ENCODE measurements around the gene ATG13. TPM values are rescaled to one million over a fixed set of nuclear protein-coding genes. Genes with fewer than 3 reads are reported as not detected.

The ATG13 gene
- total and polyA plus RNA-seq, 2 of the 8 experiments (the other 6 are each of a cell fraction or from before 2014, with no cell fraction given) = 65.0 to 77.4 TPM

DNA sequence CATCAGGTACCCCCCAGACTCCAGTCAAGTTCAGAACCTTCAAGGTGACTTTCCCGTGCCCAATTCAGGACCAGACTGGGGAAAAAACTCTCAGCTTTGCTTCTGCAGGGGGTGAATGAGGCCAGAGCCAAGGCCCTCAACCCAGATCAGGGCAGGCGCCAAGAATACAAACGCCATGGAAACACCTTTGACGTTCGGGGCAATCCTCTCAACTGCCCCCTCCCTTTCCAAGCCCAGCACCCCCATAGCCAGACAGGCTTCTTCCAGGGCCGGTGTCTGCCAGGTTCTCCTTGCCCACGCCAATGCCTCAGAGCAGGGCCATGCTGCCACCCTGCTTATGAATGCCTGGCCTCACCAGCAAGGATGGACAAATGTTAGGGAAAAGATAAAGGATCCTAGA lies 77.3 kb downstream of the ATG13 start (continued):
- TF ChIP-seq, protein P1, sequence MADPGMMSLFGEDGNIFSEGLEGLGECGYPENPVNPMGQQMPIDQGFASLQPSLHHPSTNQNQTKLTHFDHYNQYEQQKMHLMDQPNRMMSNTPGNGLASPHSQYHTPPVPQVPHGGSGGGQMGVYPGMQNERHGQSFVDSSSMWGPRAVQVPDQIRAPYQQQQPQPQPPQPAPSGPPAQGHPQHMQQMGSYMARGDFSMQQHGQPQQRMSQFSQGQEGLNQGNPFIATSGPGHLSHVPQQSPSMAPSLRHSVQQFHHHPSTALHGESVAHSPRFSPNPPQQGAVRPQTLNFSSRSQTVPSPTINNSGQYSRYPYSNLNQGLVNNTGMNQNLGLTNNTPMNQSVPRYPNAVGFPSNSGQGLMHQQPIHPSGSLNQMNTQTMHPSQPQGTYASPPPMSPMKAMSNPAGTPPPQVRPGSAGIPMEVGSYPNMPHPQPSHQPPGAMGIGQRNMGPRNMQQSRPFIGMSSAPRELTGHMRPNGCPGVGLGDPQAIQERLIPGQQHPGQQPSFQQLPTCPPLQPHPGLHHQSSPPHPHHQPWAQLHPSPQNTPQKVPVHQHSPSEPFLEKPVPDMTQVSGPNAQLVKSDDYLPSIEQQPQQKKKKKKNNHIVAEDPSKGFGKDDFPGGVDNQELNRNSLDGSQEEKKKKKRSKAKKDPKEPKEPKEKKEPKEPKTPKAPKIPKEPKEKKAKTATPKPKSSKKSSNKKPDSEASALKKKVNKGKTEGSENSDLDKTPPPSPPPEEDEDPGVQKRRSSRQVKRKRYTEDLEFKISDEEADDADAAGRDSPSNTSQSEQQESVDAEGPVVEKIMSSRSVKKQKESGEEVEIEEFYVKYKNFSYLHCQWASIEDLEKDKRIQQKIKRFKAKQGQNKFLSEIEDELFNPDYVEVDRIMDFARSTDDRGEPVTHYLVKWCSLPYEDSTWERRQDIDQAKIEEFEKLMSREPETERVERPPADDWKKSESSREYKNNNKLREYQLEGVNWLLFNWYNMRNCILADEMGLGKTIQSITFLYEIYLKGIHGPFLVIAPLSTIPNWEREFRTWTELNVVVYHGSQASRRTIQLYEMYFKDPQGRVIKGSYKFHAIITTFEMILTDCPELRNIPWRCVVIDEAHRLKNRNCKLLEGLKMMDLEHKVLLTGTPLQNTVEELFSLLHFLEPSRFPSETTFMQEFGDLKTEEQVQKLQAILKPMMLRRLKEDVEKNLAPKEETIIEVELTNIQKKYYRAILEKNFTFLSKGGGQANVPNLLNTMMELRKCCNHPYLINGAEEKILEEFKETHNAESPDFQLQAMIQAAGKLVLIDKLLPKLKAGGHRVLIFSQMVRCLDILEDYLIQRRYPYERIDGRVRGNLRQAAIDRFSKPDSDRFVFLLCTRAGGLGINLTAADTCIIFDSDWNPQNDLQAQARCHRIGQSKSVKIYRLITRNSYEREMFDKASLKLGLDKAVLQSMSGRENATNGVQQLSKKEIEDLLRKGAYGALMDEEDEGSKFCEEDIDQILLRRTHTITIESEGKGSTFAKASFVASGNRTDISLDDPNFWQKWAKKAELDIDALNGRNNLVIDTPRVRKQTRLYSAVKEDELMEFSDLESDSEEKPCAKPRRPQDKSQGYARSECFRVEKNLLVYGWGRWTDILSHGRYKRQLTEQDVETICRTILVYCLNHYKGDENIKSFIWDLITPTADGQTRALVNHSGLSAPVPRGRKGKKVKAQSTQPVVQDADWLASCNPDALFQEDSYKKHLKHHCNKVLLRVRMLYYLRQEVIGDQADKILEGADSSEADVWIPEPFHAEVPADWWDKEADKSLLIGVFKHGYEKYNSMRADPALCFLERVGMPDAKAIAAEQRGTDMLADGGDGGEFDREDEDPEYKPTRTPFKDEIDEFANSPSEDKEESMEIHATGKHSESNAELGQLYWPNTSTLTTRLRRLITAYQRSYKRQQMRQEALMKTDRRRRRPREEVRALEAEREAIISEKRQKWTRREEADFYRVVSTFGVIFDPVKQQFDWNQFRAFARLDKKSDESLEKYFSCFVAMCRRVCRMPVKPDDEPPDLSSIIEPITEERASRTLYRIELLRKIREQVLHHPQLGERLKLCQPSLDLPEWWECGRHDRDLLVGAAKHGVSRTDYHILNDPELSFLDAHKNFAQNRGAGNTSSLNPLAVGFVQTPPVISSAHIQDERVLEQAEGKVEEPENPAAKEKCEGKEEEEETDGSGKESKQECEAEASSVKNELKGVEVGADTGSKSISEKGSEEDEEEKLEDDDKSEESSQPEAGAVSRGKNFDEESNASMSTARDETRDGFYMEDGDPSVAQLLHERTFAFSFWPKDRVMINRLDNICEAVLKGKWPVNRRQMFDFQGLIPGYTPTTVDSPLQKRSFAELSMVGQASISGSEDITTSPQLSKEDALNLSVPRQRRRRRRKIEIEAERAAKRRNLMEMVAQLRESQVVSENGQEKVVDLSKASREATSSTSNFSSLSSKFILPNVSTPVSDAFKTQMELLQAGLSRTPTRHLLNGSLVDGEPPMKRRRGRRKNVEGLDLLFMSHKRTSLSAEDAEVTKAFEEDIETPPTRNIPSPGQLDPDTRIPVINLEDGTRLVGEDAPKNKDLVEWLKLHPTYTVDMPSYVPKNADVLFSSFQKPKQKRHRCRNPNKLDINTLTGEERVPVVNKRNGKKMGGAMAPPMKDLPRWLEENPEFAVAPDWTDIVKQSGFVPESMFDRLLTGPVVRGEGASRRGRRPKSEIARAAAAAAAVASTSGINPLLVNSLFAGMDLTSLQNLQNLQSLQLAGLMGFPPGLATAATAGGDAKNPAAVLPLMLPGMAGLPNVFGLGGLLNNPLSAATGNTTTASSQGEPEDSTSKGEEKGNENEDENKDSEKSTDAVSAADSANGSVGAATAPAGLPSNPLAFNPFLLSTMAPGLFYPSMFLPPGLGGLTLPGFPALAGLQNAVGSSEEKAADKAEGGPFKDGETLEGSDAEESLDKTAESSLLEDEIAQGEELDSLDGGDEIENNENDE (IDR thresholded peaks at IDR 0.05; ENCODE audit: insufficient replicate concordance, low read length) = no peak
- TF ChIP-seq HDAC2 (IDR thresholded peaks at IDR 0.05; ENCODE audit: borderline replicate concordance in 1 of 2, low read depth in 2 of 2, low read length in 2 of 2) = no peak
- no peak for TF ChIP-seq GABPA (IDR thresholded peaks at IDR 0.05; ENCODE audit: borderline replicate concordance, insufficient read depth, low read length)
- TF ChIP-seq NANOG (IDR thresholded peaks at IDR 0.05; ENCODE audit: insufficient read depth, low read depth, low read length, poor library complexity, severe bottlenecking) = no peak
- TF ChIP-seq HDAC6 (IDR thresholded peaks at IDR 0.05; ENCODE audit: low read depth, low read length) = no peak
- TF ChIP-seq TCF12 (IDR thresholded peaks at IDR 0.05; ENCODE audit: low read depth, low read length) = no peak

All from H1 (cell line).